A549 (cell line): ENCODE measurements around the gene IRF5. TPM values are rescaled to one million over a fixed set of nuclear protein-coding genes. Genes with fewer than 3 reads are reported as not detected.

Experiments
- ATAC-seq, 2 experiments: fragments of 200-7000 bp in 1 of 2; fragments of >200 bp in 1 of 2; cut with Nextera tagmentation in 1 of 2; cut with Tn5 transposase in 1 of 2; 3 replicates each; pipeline versions ENCODE4 v1.8.0 to v1.9.1; 2018 to 2020; ENCODE audit warnings: mild to moderate bottlenecking in 1 of 2, moderate library complexity in 1 of 2
- CTCF ChIA-PET: fragments of 300-600 bp; sonication (Branson Sonifier 250); formaldehyde crosslinking; extraction: SDS; loops from one replicate; lab custom pipeline; 2021; ENCODE audit warnings: antibody characterized with exemption, inconsistent platforms; lab: Yijun Ruan, JAX
- POLR2A ChIA-PET: fragments of 350-600 bp; formaldehyde crosslinking; extraction: SDS; loops from one replicate; lab custom pipeline; 2021; ENCODE audit warnings: antibody characterized with exemption, inconsistent platforms; lab: Yijun Ruan, JAX
- DNase-seq, 2 experiments: peaks; one replicate each; pipeline versions ENCODE4 v3.0.0 to v3.0.0-alpha.2; 2011 to 2016; ENCODE audit warnings: low read depth in 1 of 2, low spot score in 1 of 2
- FAIRE-seq: peaks from 2 replicates; lab custom pipeline; 2011; peaks lifted over from hg19 to GRCh38; lab: Jason Lieb, UNC
- H3K27ac ChIP-seq, 2 experiments: fragments of >200 bp; sonication (Bioruptor Twin); formaldehyde crosslinking; 3 replicates each; pipeline ENCODE4 v1.5.1; 2016 to 2017
- H3K4me1 ChIP-seq: fragments of >200 bp; sonication (Bioruptor Twin); formaldehyde crosslinking; 3 replicates; pipeline ENCODE4 v1.6.1; 2016
- H3K4me2 ChIP-seq: fragments of >200 bp; sonication (Bioruptor Twin); formaldehyde crosslinking; 3 replicates; pipeline ENCODE4 v1.6.1; 2016
- H3K4me3 ChIP-seq: fragments of >200 bp; sonication (Bioruptor Twin); formaldehyde crosslinking; 3 replicates; pipeline ENCODE4 v1.5.1; 2016
- H3K9me3 ChIP-seq: fragments of >200 bp; sonication (Bioruptor Twin); formaldehyde crosslinking; 3 replicates; pipeline ENCODE4 v1.6.1; 2016
- ATOH8 ChIP-seq: fragments of 250-450 bp; sonication (Bioruptor Pico); IDR thresholded peaks from 2 replicates; pipeline ENCODE4 v1.5.0; 2020; ENCODE audit warnings: low read depth, mild to moderate bottlenecking, moderate library complexity
- CBX2 ChIP-seq: fragments of 200-600 bp; sonication (generic); IDR thresholded peaks from 2 replicates; pipeline ENCODE4 v1.6.1; 2016; ENCODE audit warnings: low read depth, mild to moderate bottlenecking, borderline replicate concordance
- CTCF ChIP-seq: fragments of >200 bp; sonication (Bioruptor Twin); formaldehyde crosslinking; IDR thresholded peaks from 3 replicates; pipeline ENCODE4 v1.5.1; 2016
- FOSL2 ChIP-seq, 2 experiments: fragments of 450-650 bp in 1 of 2; fragments of >200 bp in 1 of 2; sonication (Bioruptor Twin) in 1 of 2; formaldehyde crosslinking; IDR thresholded peaks; 2 replicates each; pipeline versions ENCODE4 v1.5.0 to v1.6.1; 2016 to 2020; ENCODE audit warnings: mild to moderate bottlenecking in 1 of 2, moderate library complexity in 1 of 2
- HDAC2 ChIP-seq: fragments of 200-600 bp; sonication (generic); IDR thresholded peaks from 2 replicates; pipeline ENCODE4 v1.6.1; 2016
- RFX5 ChIP-seq: fragments of 450-650 bp; IDR thresholded peaks from 2 replicates; pipeline ENCODE4 v1.7.1; 2014; ENCODE audit warnings: antibody characterized with exemption, mild to moderate bottlenecking, moderate library complexity
- WGBS: methylation state at CpG from one replicate; pipeline ENCODE4 v1.1.6; 2017; ENCODE audit errors: missing lambda C conversion rate; 5-methylcytosine and 5-hydroxymethylcytosine counted together
- polyA plus RNA-seq, 4 experiments: library from polyadenylated mRNA; depleted of rRNA in 3 of 4; stranded (reverse); fragments of >200 nt; fragmentation: RNase III in 1 of 4; extraction: RNeasy Plus Mini Kit Qiagen cat#74134 plus additional on column Dnase treatment in 1 of 4; gene quantifications; 2 replicates in 3 of 4; 3 replicates in 1 of 4; pipeline ENCODE4 v1.2.3, GENCODE V29; 2011 to 2017
- TF ChIP-seq, protein P1 (sequence below): fragments of 250-450 bp; sonication (Bioruptor Pico); IDR thresholded peaks from 2 replicates; pipeline ENCODE4 v1.5.0; 2021; ENCODE audit warnings: mild to moderate bottlenecking, moderate library complexity, borderline replicate concordance
- TF ChIP-seq, protein P2 (sequence below): IDR thresholded peaks from 2 replicates; pipeline ENCODE4 v1.6.1; 2012

The IRF5 gene
- polyA plus RNA-seq, 2 of the 4 experiments (the other 2 are of a cell fraction): 5.5 to 8.7 TPM

- TF ChIP-seq, protein P1, sequence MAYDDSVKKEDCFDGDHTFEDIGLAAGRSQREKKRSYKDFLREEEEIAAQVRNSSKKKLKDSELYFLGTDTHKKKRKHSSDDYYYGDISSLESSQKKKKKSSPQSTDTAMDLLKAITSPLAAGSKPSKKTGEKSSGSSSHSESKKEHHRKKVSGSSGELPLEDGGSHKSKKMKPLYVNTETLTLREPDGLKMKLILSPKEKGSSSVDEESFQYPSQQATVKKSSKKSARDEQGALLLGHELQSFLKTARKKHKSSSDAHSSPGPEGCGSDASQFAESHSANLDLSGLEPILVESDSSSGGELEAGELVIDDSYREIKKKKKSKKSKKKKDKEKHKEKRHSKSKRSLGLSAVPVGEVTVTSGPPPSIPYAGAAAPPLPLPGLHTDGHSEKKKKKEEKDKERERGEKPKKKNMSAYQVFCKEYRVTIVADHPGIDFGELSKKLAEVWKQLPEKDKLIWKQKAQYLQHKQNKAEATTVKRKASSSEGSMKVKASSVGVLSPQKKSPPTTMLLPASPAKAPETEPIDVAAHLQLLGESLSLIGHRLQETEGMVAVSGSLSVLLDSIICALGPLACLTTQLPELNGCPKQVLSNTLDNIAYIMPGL (CRISPR knock-in tag): no peak
- TF ChIP-seq ATOH8 (CRISPR knock-in tag): no peak
These were observed 8.1 kb downstream of the IRF5 start (continued) for GRCh38 chr7:128945668-128946366.

DNA sequence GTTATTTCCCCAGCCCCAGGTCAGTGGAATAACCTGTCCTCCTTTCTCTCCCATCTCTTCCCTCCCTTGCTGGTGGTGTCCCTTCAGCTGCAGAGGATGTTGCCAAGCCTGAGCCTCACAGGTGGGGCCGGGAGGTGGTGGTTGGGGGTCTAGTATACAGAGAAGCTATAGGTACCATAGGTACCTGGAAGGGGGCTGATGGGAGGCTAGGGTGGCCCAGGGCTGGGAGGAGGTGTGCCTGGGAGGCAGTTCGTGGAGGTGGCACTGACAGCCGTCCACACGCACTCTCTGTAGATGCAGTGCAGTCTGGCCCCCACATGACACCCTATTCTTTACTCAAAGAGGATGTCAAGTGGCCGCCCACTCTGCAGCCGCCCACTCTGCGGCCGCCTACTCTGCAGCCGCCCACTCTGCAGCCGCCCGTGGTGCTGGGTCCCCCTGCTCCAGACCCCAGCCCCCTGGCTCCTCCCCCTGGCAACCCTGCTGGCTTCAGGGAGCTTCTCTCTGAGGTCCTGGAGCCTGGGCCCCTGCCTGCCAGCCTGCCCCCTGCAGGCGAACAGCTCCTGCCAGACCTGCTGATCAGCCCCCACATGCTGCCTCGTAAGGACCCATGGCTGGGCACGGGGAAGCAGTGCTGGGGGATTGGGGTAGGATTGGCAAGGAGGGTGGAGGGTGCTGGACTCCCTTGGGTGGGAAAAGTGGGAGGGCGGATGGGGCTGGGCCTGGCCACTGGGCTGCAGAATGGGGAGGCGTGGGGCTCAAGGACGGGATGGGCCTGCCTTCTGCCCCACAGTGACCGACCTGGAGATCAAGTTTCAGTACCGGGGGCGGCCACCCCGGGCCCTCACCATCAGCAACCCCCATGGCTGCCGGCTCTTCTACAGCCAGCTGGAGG is 9.5 kb downstream of the IRF5 start:
- peak; percentile 37 to 67; a peak in 4 of 6 replicates for ATAC-seq
- H3K4me1 ChIP-seq: no peaks in the 10 kb centered on the region
- H3K4me2 ChIP-seq: no peak overlapping the region
- TF ChIP-seq, protein P2, sequence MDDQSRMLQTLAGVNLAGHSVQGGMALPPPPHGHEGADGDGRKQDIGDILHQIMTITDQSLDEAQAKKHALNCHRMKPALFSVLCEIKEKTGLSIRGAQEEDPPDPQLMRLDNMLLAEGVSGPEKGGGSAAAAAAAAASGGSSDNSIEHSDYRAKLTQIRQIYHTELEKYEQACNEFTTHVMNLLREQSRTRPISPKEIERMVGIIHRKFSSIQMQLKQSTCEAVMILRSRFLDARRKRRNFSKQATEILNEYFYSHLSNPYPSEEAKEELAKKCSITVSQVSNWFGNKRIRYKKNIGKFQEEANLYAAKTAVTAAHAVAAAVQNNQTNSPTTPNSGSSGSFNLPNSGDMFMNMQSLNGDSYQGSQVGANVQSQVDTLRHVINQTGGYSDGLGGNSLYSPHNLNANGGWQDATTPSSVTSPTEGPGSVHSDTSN: no peak
- TF ChIP-seq CTCF (0 out of 3 replicates have a peak, but pooled peaks have one; percentile 8), CBX2 (no peak), HDAC2 (no peak)
- no peaks in the 10 kb centered on the region for H3K9me3 ChIP-seq
- H3K4me3 ChIP-seq: no peak overlapping the region
- DNase-seq: no peak
- POLR2A ChIA-PET: interaction anchor here (0.5 to 1.6 kb wide), 2 partner anchors 78 to 108 kb away, joined by 3 to 5 read pairs; partner anchors contain the start of gene TNPO3
- 90% methylated on average over 21 of the region's 22 CpGs for WGBS
- H3K27ac ChIP-seq: no peak overlapping the region
- CTCF ChIA-PET: interaction anchor here (0.6 to 2.1 kb wide), 6 partner anchors 9 to 1766 kb away, joined by 3 to 13 read pairs (median 4); partner anchors contain the start of gene IRF5
- no peak for FAIRE-seq

DNA sequence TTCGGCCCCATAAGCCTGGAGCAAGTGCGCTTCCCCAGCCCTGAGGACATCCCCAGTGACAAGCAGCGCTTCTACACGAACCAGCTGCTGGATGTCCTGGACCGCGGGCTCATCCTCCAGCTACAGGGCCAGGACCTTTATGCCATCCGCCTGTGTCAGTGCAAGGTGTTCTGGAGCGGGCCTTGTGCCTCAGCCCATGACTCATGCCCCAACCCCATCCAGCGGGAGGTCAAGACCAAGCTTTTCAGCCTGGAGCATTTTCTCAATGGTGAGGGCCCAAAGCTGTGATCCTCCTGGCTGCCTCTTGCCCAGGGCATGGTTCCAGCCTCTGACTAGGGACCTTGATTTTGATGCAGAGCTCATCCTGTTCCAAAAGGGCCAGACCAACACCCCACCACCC is 10.1 kb downstream of the IRF5 start:
- DNase-seq: no peak
- no peak overlapping the region for H3K4me3 ChIP-seq
- CTCF ChIA-PET: interaction anchor here (0.6 to 2.1 kb wide), 4 partner anchors 9 to 238 kb away, joined by 3 to 13 read pairs (median 4); no protein-coding TSS in a partner anchor
- no peak overlapping the region for H3K4me2 ChIP-seq
- H3K27ac ChIP-seq: no peak overlapping the region
- peak; percentile 4 to 14; a peak in 2 of 6 replicates for ATAC-seq
- no peak for FAIRE-seq
- no peak for TF ChIP-seq RFX5
- TF ChIP-seq FOSL2 (IDR thresholded peaks at IDR 0.05): no peak
- 0 out of 2 replicates have a peak, but pooled peaks have one; percentile 6 for TF ChIP-seq FOSL2 (CRISPR knock-in tag; IDR thresholded peaks at IDR 0.05)
- WGBS: 91% methylated on average over 6 of the region's 9 CpGs
- no peaks in the 10 kb centered on the region for H3K9me3 ChIP-seq
- POLR2A ChIA-PET: interaction anchor here (0.5 to 1.6 kb wide), 2 partner anchors 78 to 107 kb away, joined by 3 to 5 read pairs; partner anchors contain the start of gene TNPO3
- H3K4me1 ChIP-seq: no peaks in the 10 kb centered on the region
